ENCODE results near the gene CLEC14A.

- TF ChIP-seq CTCF (conservative IDR thresholded peaks at IDR 0.05 in 1 of 2, IDR thresholded peaks at IDR 0.05 in 1 of 2; ENCODE audit: extremely low read depth in 1 of 2, insufficient read depth in 1 of 2, low read depth in 1 of 2, low read length in 2 of 2), result no peak
- TF ChIP-seq EZH2 (IDR thresholded peaks at IDR 0.05; ENCODE audit: borderline replicate concordance, low read length), result no peak
Observed at GRCh38 chr14:38210587-38211216, 45.2 kb downstream of the CLEC14A start.

All from mammary epithelial cell (primary cell).